ENCODE measurements around the gene ADIPOR2. TPM values are rescaled to one million over a fixed set of nuclear protein-coding genes. Genes with fewer than 3 reads are reported as not detected.

ADIPOR2 gene
- total RNA-seq, 1 experiment from 2014 or later, result 58.5 TPM

- ChIA-PET CTCF (no interaction called here), POLR2A (interaction anchor here (1.6 kb wide), 1 partner anchor 9 kb away, joined by 5 read pairs; no protein-coding TSS in a partner anchor)
- Mint-ChIP-seq H3K27me3 (ENCODE audit: insufficient read depth, unreplicated experiment) (no peaks in the 10 kb centered on the region), H3K9me3 (ENCODE audit: unreplicated experiment) (no peaks in the 10 kb centered on the region), H3K27ac (ENCODE audit: low read depth, unreplicated experiment) (peak overlapping the region; percentile 27), H3K4me3 (ENCODE audit: unreplicated experiment) (no peak overlapping the region), H3K36me3 (ENCODE audit: insufficient read depth, unreplicated experiment) (no peaks in the 10 kb centered on the region), H3K4me1 (ENCODE audit: insufficient read depth, unreplicated experiment) (peaks cover 18% of the 10 kb centered on the region)
- DNase-seq (ENCODE audit: unreplicated experiment), result no peak
- BruUV-seq (replicated peaks), result no TSS peak
- no peak for TF ChIP-seq CTCF (IDR thresholded peaks at IDR 0.05; ENCODE audit: unreplicated experiment)
- intact Hi-C loops (cut with micrococcal nuclease), result no loop called here
Measured at GRCh38 chr12:1738446-1738845, 47.6 kb downstream of the ADIPOR2 start.

GRCh38 chr12:1739368-1739767 lies 48.5 kb downstream of the ADIPOR2 start:
- H3K27me3 Mint-ChIP-seq (ENCODE audit: insufficient read depth, unreplicated experiment), result no peaks in the 10 kb centered on the region
- H3K9me3 Mint-ChIP-seq (ENCODE audit: unreplicated experiment), result no peaks in the 10 kb centered on the region
- CTCF ChIA-PET, result interaction anchor here (1.0 to 1.2 kb wide), 2 partner anchors 51 to 104 kb away, joined by 3 to 4 read pairs; no protein-coding TSS in a partner anchor
- DNase-seq (ENCODE audit: unreplicated experiment), result no peak
- POLR2A ChIA-PET, result interaction anchor here (1.6 kb wide), 1 partner anchor 9 kb away, joined by 5 read pairs; no protein-coding TSS in a partner anchor
- no peak overlapping the region for H3K4me3 Mint-ChIP-seq (ENCODE audit: unreplicated experiment)
- BruUV-seq (replicated peaks), result no TSS peak
- no peak for TF ChIP-seq CTCF (IDR thresholded peaks at IDR 0.05; ENCODE audit: unreplicated experiment)
- H3K4me1 Mint-ChIP-seq (ENCODE audit: insufficient read depth, unreplicated experiment), result peaks cover 18% of the 10 kb centered on the region
- no peaks in the 10 kb centered on the region for H3K36me3 Mint-ChIP-seq (ENCODE audit: insufficient read depth, unreplicated experiment)
- intact Hi-C loops (cut with micrococcal nuclease), result no loop called here
- no peak overlapping the region for H3K27ac Mint-ChIP-seq (ENCODE audit: low read depth, unreplicated experiment)

- TF ChIP-seq CTCF (IDR thresholded peaks at IDR 0.05; ENCODE audit: unreplicated experiment), result no peak
- peaks cover 3% of the 10 kb centered on the region for H3K36me3 Mint-ChIP-seq (ENCODE audit: insufficient read depth, unreplicated experiment)
- no peaks in the 10 kb centered on the region for H3K9me3 Mint-ChIP-seq (ENCODE audit: unreplicated experiment)
- intact Hi-C loops (cut with micrococcal nuclease), result no loop called here
- no TSS peak for BruUV-seq (replicated peaks)
- H3K27ac Mint-ChIP-seq (ENCODE audit: low read depth, unreplicated experiment), result no peak overlapping the region
- no peaks in the 10 kb centered on the region for H3K27me3 Mint-ChIP-seq (ENCODE audit: insufficient read depth, unreplicated experiment)
- POLR2A ChIA-PET, result interaction anchor here (0.6 to 1.6 kb wide), 3 partner anchors 10 to 79 kb away, joined by 3 to 5 read pairs (median 5); no protein-coding TSS in a partner anchor
- H3K4me3 Mint-ChIP-seq (ENCODE audit: unreplicated experiment), result no peak overlapping the region
- DNase-seq (ENCODE audit: unreplicated experiment), result no peak
- H3K4me1 Mint-ChIP-seq (ENCODE audit: insufficient read depth, unreplicated experiment), result peaks cover 18% of the 10 kb centered on the region
- CTCF ChIA-PET, result no interaction called here
Measured at GRCh38 chr12:1740161-1740948, 49.5 kb downstream of the ADIPOR2 start.

- Mint-ChIP-seq H3K4me1 (ENCODE audit: insufficient read depth, unreplicated experiment) (peaks cover 18% of the 10 kb centered on the region), H3K27ac (ENCODE audit: low read depth, unreplicated experiment) (no peak overlapping the region), H3K27me3 (ENCODE audit: insufficient read depth, unreplicated experiment) (no peaks in the 10 kb centered on the region), H3K9me3 (ENCODE audit: unreplicated experiment) (no peaks in the 10 kb centered on the region), H3K4me3 (ENCODE audit: unreplicated experiment) (no peak overlapping the region), H3K36me3 (ENCODE audit: insufficient read depth, unreplicated experiment) (peaks cover 10% of the 10 kb centered on the region)
- no peak for DNase-seq (ENCODE audit: unreplicated experiment)
- BruUV-seq (replicated peaks), result no TSS peak
- POLR2A ChIA-PET, result interaction anchor here (0.6 to 0.8 kb wide), 3 partner anchors 10 to 80 kb away, joined by 3 to 5 read pairs (median 3); no protein-coding TSS in a partner anchor
- intact Hi-C loops (cut with micrococcal nuclease), result no loop called here
- CTCF ChIA-PET, result no interaction called here
- no peak for TF ChIP-seq CTCF (IDR thresholded peaks at IDR 0.05; ENCODE audit: unreplicated experiment)
Measured at GRCh38 chr12:1741154-1741949, 50.5 kb downstream of the ADIPOR2 start.
